ENCODE measurements around the gene H2BW2. TPM values are rescaled to one million over a fixed set of nuclear protein-coding genes. Genes with fewer than 3 reads are reported as not detected.
"Not testable (repeated sequence)": the region's sequence is repeated elsewhere in the genome, so short reads cannot be mapped to it uniquely, and the experiment has no call there.

Gene H2BW2
- total RNA-seq, 1 donor from 2014 or later, result not detected

- H3K27ac Mint-ChIP-seq, result no peak overlapping the region
Measured at GRCh38 chrX:104013158-104013557, 26.6 kb upstream of the H2BW2 start.

GRCh38 chrX:104013606-104014005, 26.1 kb upstream of the H2BW2 start, which contains the start of gene H2BW1:
TSS of gene H2BW1 (minus strand) at chrX:104013708. CDS start at chrX:104013576, 132 bp downstream.
- Histone ChIP-seq H2AFZ (replicated peaks) (no peak within 1 kb of the TSS), H3F3A (ENCODE audit: low read depth) (no peaks in the 10 kb centered on the region), H3K36me3 (no peaks in the 10 kb centered on the region), H3K79me2 (ENCODE audit: low read depth) (no peaks in the 10 kb centered on the region), H3K9me3 (ENCODE audit: low read depth) (no peaks in the 10 kb centered on the region), H3K4me3 (no peak within 1 kb of the TSS), H3K9ac (no peak within 1 kb of the TSS), H3K27me3 (no peaks in the 10 kb centered on the region), H4K20me1 (ENCODE audit: low read depth) (no peaks in the 10 kb centered on the region), H3K4me1 (no peaks in the 10 kb centered on the region), H3K4me2 (no peak within 1 kb of the TSS), H3K27ac (no peak within 1 kb of the TSS)
- TF ChIP-seq EZH2 (IDR thresholded peaks at IDR 0.05) (no peak), EZH2phosphoT487 (IDR thresholded peaks at IDR 0.05) (no peak), CTCF (IDR thresholded peaks at IDR 0.05) (no peak)
- no peak within 1 kb of the TSS for H3K27ac Mint-ChIP-seq
- no peaks in the 10 kb centered on the region for H3K9me3 Mint-ChIP-seq
- no peak for DNase-seq (ENCODE audit: low spot score)
- no peaks in the 10 kb centered on the region for H3K36me3 Mint-ChIP-seq
- no peak within 1 kb of the TSS for H3K4me3 Mint-ChIP-seq
- H3K27me3 Mint-ChIP-seq (ENCODE audit: insufficient read depth, low read depth), result peaks cover 2% of the 10 kb centered on the region
- H3K4me1 Mint-ChIP-seq, result no peaks in the 10 kb centered on the region

More at GRCh38 chrX:104013158-104013557, 26.6 kb upstream of the H2BW2 start:
- peaks cover 2% of the 10 kb centered on the region for H3K27me3 Mint-ChIP-seq (ENCODE audit: insufficient read depth, low read depth)
- TF ChIP-seq CTCF (IDR thresholded peaks at IDR 0.05) (no peak), EZH2 (IDR thresholded peaks at IDR 0.05) (no peak), EZH2phosphoT487 (IDR thresholded peaks at IDR 0.05) (no peak)
- Histone ChIP-seq H3K27ac (no peak overlapping the region), H3K4me1 (no peaks in the 10 kb centered on the region), H3K27me3 (no peaks in the 10 kb centered on the region), H2AFZ (replicated peaks) (no peak overlapping the region), H3K36me3 (no peaks in the 10 kb centered on the region), H3K9ac (no peak overlapping the region), H3K4me3 (no peak overlapping the region), H3K9me3 (ENCODE audit: low read depth) (no peaks in the 10 kb centered on the region), H3F3A (ENCODE audit: low read depth) (no peaks in the 10 kb centered on the region), H3K4me2 (no peak overlapping the region), H3K79me2 (ENCODE audit: low read depth) (no peaks in the 10 kb centered on the region), H4K20me1 (ENCODE audit: low read depth) (no peaks in the 10 kb centered on the region)
- DNase-seq (ENCODE audit: low spot score), result no peak
- no peaks in the 10 kb centered on the region for H3K9me3 Mint-ChIP-seq
- H3K4me3 Mint-ChIP-seq, result no peak overlapping the region
- no peaks in the 10 kb centered on the region for H3K4me1 Mint-ChIP-seq
- H3K36me3 Mint-ChIP-seq, result no peaks in the 10 kb centered on the region

- H3K27ac ChIP-seq; H3K4me3 Mint-ChIP-seq; H4K20me1 ChIP-seq (ENCODE audit: low read depth); H3K4me1 Mint-ChIP-seq; H3K36me3 Mint-ChIP-seq; H3K79me2 ChIP-seq (ENCODE audit: low read depth); H3K36me3 ChIP-seq; H3K27ac Mint-ChIP-seq; H3K9ac ChIP-seq; DNase-seq (ENCODE audit: low spot score); H3K27me3 ChIP-seq; H3F3A ChIP-seq (ENCODE audit: low read depth); H3K9me3 ChIP-seq (ENCODE audit: low read depth); H2AFZ ChIP-seq (replicated peaks); H3K4me2 ChIP-seq; H3K4me1 ChIP-seq; H3K9me3 Mint-ChIP-seq; H3K27me3 Mint-ChIP-seq (ENCODE audit: insufficient read depth, low read depth); H3K4me3 ChIP-seq: not testable (repeated sequence)
Measured at GRCh38 chrX:104015576-104015975, 24.2 kb upstream of the H2BW2 start.

- no peaks in the 10 kb centered on the region for H4K20me1 ChIP-seq (ENCODE audit: low read depth)
Measured at GRCh38 chrX:104018126-104018525, 21.6 kb upstream of the H2BW2 start.

More at GRCh38 chrX:104018126-104018525, 21.6 kb upstream of the H2BW2 start:
- no peaks in the 10 kb centered on the region for H3F3A ChIP-seq (ENCODE audit: low read depth)
- no peaks in the 10 kb centered on the region for H3K9me3 Mint-ChIP-seq
- H3K27ac Mint-ChIP-seq, result no peak overlapping the region
- no peaks in the 10 kb centered on the region for H3K4me1 Mint-ChIP-seq
- H3K4me2 ChIP-seq, result no peak overlapping the region
- H3K79me2 ChIP-seq (ENCODE audit: low read depth), result no peaks in the 10 kb centered on the region
- H3K9ac ChIP-seq, result no peak overlapping the region
- H3K27ac ChIP-seq, result no peak overlapping the region
- no peak overlapping the region for H3K4me3 Mint-ChIP-seq
- H3K36me3 Mint-ChIP-seq, result no peaks in the 10 kb centered on the region
- no peaks in the 10 kb centered on the region for H3K9me3 ChIP-seq (ENCODE audit: low read depth)
- H3K4me1 ChIP-seq, result no peaks in the 10 kb centered on the region
- H3K27me3 Mint-ChIP-seq (ENCODE audit: insufficient read depth, low read depth), result peaks cover 2% of the 10 kb centered on the region
- no peak overlapping the region for H3K4me3 ChIP-seq
- H2AFZ ChIP-seq (replicated peaks), result no peak overlapping the region
- TF ChIP-seq EZH2phosphoT487 (IDR thresholded peaks at IDR 0.05), result no peak
- no peak for TF ChIP-seq EZH2 (IDR thresholded peaks at IDR 0.05)
- TF ChIP-seq CTCF (IDR thresholded peaks at IDR 0.05), result no peak
- H3K27me3 ChIP-seq, result no peaks in the 10 kb centered on the region
- no peaks in the 10 kb centered on the region for H3K36me3 ChIP-seq
- no peak for DNase-seq (ENCODE audit: low spot score)
